Epithelial cell of esophagus (primary cell): ENCODE measurements around the gene SMOC2.

Source experiments
- DNase-seq: peaks from one replicate; pipeline ENCODE4 v3.0.0; 2010; ENCODE audit warnings: low read depth
- H3K4me3 ChIP-seq: 2 replicates; pipeline ENCODE4 v1.5.1; 2011; ENCODE audit warnings: mild to moderate bottlenecking, low read length, control low read depth
- CTCF ChIP-seq: IDR thresholded peaks from 2 replicates; pipeline ENCODE4 v1.5.1; 2011; ENCODE audit warnings: low read depth, mild to moderate bottlenecking, low read length, control low read depth, inconsistent platforms; ENCODE audit not compliant: insufficient read depth; ENCODE audit errors: missing control alignments

The SMOC2 gene

GRCh38 chr6:168452685-168453377 is 11.8 kb downstream of the SMOC2 start:
- H3K4me3 ChIP-seq, result no peak overlapping the region
- TF ChIP-seq CTCF, result no peak
- DNase-seq, result no peak

GRCh38 chr6:168455847-168456530 is 15.0 kb downstream of the SMOC2 start:
- TF ChIP-seq CTCF, result no peak
- no peak overlapping the region for H3K4me3 ChIP-seq
- DNase-seq, result no peak

GRCh38 chr6:168456907-168457652 is 16.1 kb downstream of the SMOC2 start:
- peak; percentile 3 for DNase-seq
- TF ChIP-seq CTCF, result no peak
- H3K4me3 ChIP-seq, result no peak overlapping the region

GRCh38 chr6:168457653-168457934 is 16.6 kb downstream of the SMOC2 start:
- no peak for TF ChIP-seq CTCF
- no peak overlapping the region for H3K4me3 ChIP-seq
- DNase-seq, result no peak

- no peak overlapping the region for H3K4me3 ChIP-seq
- no peak for TF ChIP-seq CTCF
- DNase-seq, result no peak
These were observed 17.1 kb downstream of the SMOC2 start for GRCh38 chr6:168458101-168458500.

GRCh38 chr6:168459572-168459971 is 18.6 kb downstream of the SMOC2 start:
- DNase-seq, result no peak
- TF ChIP-seq CTCF, result no peak
- no peak overlapping the region for H3K4me3 ChIP-seq
